IMR-90 (cell line): ENCODE results near the gene PRXL2B. TPM values are rescaled to one million over a fixed set of nuclear protein-coding genes. Genes with fewer than 3 reads are reported as not detected.
A peak's percentile ranks its signal among the peaks of the same experiment; 100 is the strongest.

Source experiments
- ATAC-seq: fragments of 200-7000 bp; cut with Tn5 transposase; 2 replicates; pipeline ENCODE4 v1.9.1; 2020; ENCODE audit warnings: low read depth, mild to moderate bottlenecking, moderate library complexity
- BruUV-seq: library from RNA; stranded (reverse); fragments of 400-500 nt; replicated peaks from 2 replicates; lab custom pipeline; 2021; lab: Mats Ljungman, UMichigan
- CTCF ChIA-PET: fragments of 300-600 bp; formaldehyde crosslinking; extraction: SDS; loops from one replicate; lab custom pipeline; 2021; ENCODE audit warnings: antibody characterized with exemption; lab: Yijun Ruan, JAX
- POLR2A ChIA-PET: fragments of 300-600 bp; sonication (Branson Sonifier 250); formaldehyde crosslinking; loops from one replicate; lab custom pipeline; 2022; ENCODE audit warnings: antibody characterized with exemption; ENCODE audit not compliant: unreplicated experiment; lab: Charles Lee
- DNase-seq: peaks from one replicate; pipeline ENCODE4 v3.0.0; 2013
- H2AFZ ChIP-seq: replicated peaks from 2 replicates; pipeline ENCODE3; 2013; ENCODE audit warnings: low read length, mild to moderate bottlenecking; ENCODE audit not compliant: poor library complexity
- H2AK5ac ChIP-seq: 2 replicates; pipeline ENCODE4 v1.6.1; 2013; ENCODE audit warnings: low read depth, low read length, inconsistent platforms
- H2AK9ac ChIP-seq: replicated peaks from 2 replicates; pipeline ENCODE3; 2013; ENCODE audit warnings: mild to moderate bottlenecking, low read depth, low read length, moderate library complexity; ENCODE audit not compliant: poor library complexity
- H2BK120ac ChIP-seq: 2 replicates; pipeline ENCODE4 v1.6.1; 2013; ENCODE audit warnings: low read depth, low read length, inconsistent platforms
- H2BK15ac ChIP-seq: 3 replicates; pipeline ENCODE4 v1.6.1; 2013; ENCODE audit warnings: low read depth, low read length, inconsistent platforms
- H2BK20ac ChIP-seq: 2 replicates; pipeline ENCODE4 v1.6.1; 2013; ENCODE audit warnings: low read depth, mild to moderate bottlenecking, inconsistent platforms, low read length, moderate library complexity
- H2BK5ac ChIP-seq: 2 replicates; pipeline ENCODE4 v1.6.1; 2013; ENCODE audit warnings: mild to moderate bottlenecking, low read depth, low read length, inconsistent platforms; ENCODE audit not compliant: poor library complexity, severe bottlenecking
- H3K14ac ChIP-seq: replicated peaks from 2 replicates; pipeline ENCODE4 v1.6.1; 2013; ENCODE audit warnings: low read depth, low read length, inconsistent platforms
- H3K18ac ChIP-seq: 2 replicates; pipeline ENCODE4 v1.6.1; 2013; ENCODE audit warnings: low read depth, low read length, control low read depth
- H3K23ac ChIP-seq: 2 replicates; pipeline ENCODE4 v1.6.1; 2013; ENCODE audit warnings: low read depth, low read length, inconsistent platforms
- H3K27ac ChIP-seq: 2 replicates; pipeline ENCODE4 v1.5.1; 2013; ENCODE audit warnings: mild to moderate bottlenecking, control low read depth, low read length; ENCODE audit not compliant: insufficient read depth
- H3K27me3 ChIP-seq: 2 replicates; pipeline ENCODE4 v1.6.1; 2013; ENCODE audit warnings: low read length; ENCODE audit not compliant: control insufficient read depth, insufficient read depth
- H3K36me3 ChIP-seq: 2 replicates; pipeline ENCODE4 v1.6.1; 2013; ENCODE audit warnings: low read length, mixed read lengths; ENCODE audit not compliant: control insufficient read depth, insufficient read depth
- H3K4ac ChIP-seq: 2 replicates; pipeline ENCODE4 v1.6.1; 2013; ENCODE audit warnings: low read depth, low read length, inconsistent platforms
- H3K4me1 ChIP-seq: 2 replicates; pipeline ENCODE4 v1.6.1; 2013; ENCODE audit warnings: low read length, mixed read lengths; ENCODE audit not compliant: control insufficient read depth, insufficient read depth
- H3K4me2 ChIP-seq: 2 replicates; pipeline ENCODE4 v1.6.1; 2013; ENCODE audit warnings: low read depth, mild to moderate bottlenecking, control low read depth, low read length, moderate library complexity
- H3K4me3 ChIP-seq: 2 replicates; pipeline ENCODE4 v1.5.1; 2013; ENCODE audit warnings: low read depth, mild to moderate bottlenecking, control low read depth, low read length, moderate library complexity; ENCODE audit not compliant: insufficient read depth
- H3K56ac ChIP-seq: 2 replicates; pipeline ENCODE4 v1.6.1; 2013; ENCODE audit warnings: low read length, inconsistent platforms; ENCODE audit not compliant: insufficient read depth; ENCODE audit errors: extremely low read depth
- H3K79me1 ChIP-seq, 2 experiments: 2 replicates each; pipeline ENCODE4 v1.6.1; 2013; ENCODE audit warnings: low read length in 2 of 2, inconsistent platforms in 1 of 2, low read depth in 1 of 2
- H3K9ac ChIP-seq: 2 replicates; pipeline ENCODE4 v1.6.1; 2013; ENCODE audit warnings: low read depth, low read length, control low read depth
- H3K9me1 ChIP-seq: 2 replicates; pipeline ENCODE4 v1.6.1; 2013; ENCODE audit warnings: low read length, inconsistent platforms; ENCODE audit not compliant: insufficient read depth
- H3K9me3 ChIP-seq: 2 replicates; pipeline ENCODE4 v1.6.1; 2013; ENCODE audit warnings: low read length; ENCODE audit not compliant: control insufficient read depth, insufficient read depth
- H4K20me1 ChIP-seq: 2 replicates; pipeline ENCODE4 v1.6.1; 2013; ENCODE audit warnings: low read length, inconsistent platforms; ENCODE audit not compliant: insufficient read depth
- H4K5ac ChIP-seq: 2 replicates; pipeline ENCODE4 v1.6.1; 2013; ENCODE audit warnings: mild to moderate bottlenecking, low read depth, low read length, control low read depth
- H4K8ac ChIP-seq, 2 experiments: 2 replicates each; pipeline ENCODE4 v1.6.1; 2013; ENCODE audit warnings: low read depth in 2 of 2, low read length in 2 of 2, control low read depth in 1 of 2, inconsistent platforms in 1 of 2
- H4K91ac ChIP-seq: 2 replicates; pipeline ENCODE4 v1.6.1; 2013; ENCODE audit warnings: low read depth, low read length, inconsistent platforms; ENCODE audit not compliant: insufficient read depth
- BHLHE40 ChIP-seq: fragments of 150-350 bp; IDR thresholded peaks from 2 replicates; pipeline ENCODE4 v1.6.1; 2016; ENCODE audit warnings: mild to moderate bottlenecking, low read depth, low read length
- CHD1 ChIP-seq: IDR thresholded peaks from 2 replicates; pipeline ENCODE4 v1.6.1; 2012; ENCODE audit warnings: low read depth, low read length, improper control_type of control experiment
- ELK1 ChIP-seq: fragments of 150-350 bp; IDR thresholded peaks from 2 replicates; pipeline ENCODE4 v1.6.1; 2016; ENCODE audit warnings: low read depth, mild to moderate bottlenecking, low read length, moderate library complexity, borderline replicate concordance
- FOS ChIP-seq: fragments of 150-350 bp; IDR thresholded peaks from 2 replicates; pipeline ENCODE4 v1.6.1; 2016; ENCODE audit warnings: low read depth, low read length
- MAFK ChIP-seq: IDR thresholded peaks from 2 replicates; pipeline ENCODE4 v1.6.1; 2012; ENCODE audit warnings: low read depth, low read length, improper control_type of control experiment
- MAZ ChIP-seq: IDR thresholded peaks from 2 replicates; pipeline ENCODE4 v1.6.1; 2012; ENCODE audit warnings: low read depth, mild to moderate bottlenecking, low read length, improper control_type of control experiment, moderate library complexity, borderline replicate concordance
- MXI1 ChIP-seq: IDR thresholded peaks from 2 replicates; pipeline ENCODE4 v1.6.1; 2012; ENCODE audit warnings: low read depth, mild to moderate bottlenecking, low read length, moderate library complexity, borderline replicate concordance
- NFE2L2 ChIP-seq: fragments of 150-350 bp; IDR thresholded peaks from 2 replicates; pipeline ENCODE4 v1.6.1; 2016; ENCODE audit warnings: low read depth, mild to moderate bottlenecking, low read length
- RAD21 ChIP-seq: IDR thresholded peaks from 2 replicates; pipeline ENCODE4 v1.6.1; 2012; ENCODE audit warnings: low read length, improper control_type of control experiment
- RCOR1 ChIP-seq: IDR thresholded peaks from 2 replicates; pipeline ENCODE4 v1.6.1; 2012; ENCODE audit warnings: mild to moderate bottlenecking, low read length, improper control_type of control experiment; ENCODE audit not compliant: insufficient replicate concordance
- RFX5 ChIP-seq: IDR thresholded peaks from 2 replicates; pipeline ENCODE4 v1.8.0; 2012; ENCODE audit warnings: low read depth, mild to moderate bottlenecking, low read length, moderate library complexity
- USF2 ChIP-seq: fragments of 150-350 bp; IDR thresholded peaks from 2 replicates; pipeline ENCODE4 v1.6.1; 2017; ENCODE audit warnings: mild to moderate bottlenecking, antibody characterized with exemption, low read length, low read depth
- WGBS, 2 experiments: methylation state at CpG; one replicate each; pipeline versions ENCODE4 v1.1.5 to v1.1.7; 2013; ENCODE audit warnings: missing lambda C conversion rate in 2 of 2; ENCODE audit not compliant: insufficient read length in 1 of 2; ENCODE audit errors: extremely low coverage in 2 of 2; 5-methylcytosine and 5-hydroxymethylcytosine counted together
- dilution Hi-C: fragments of 300-500 bp; cut with HindIII; formaldehyde crosslinking; loops from one replicate; pipeline ENCODE4 v1.14.3; 2018; ENCODE audit warnings: low sequenced_read_pairs; ENCODE audit not compliant: unreplicated experiment
- in situ Hi-C: fragments of 300-500 bp; cut with MboI; formaldehyde crosslinking; loops from 3 replicates; pipeline ENCODE4 v1.14.3; 2019; ENCODE audit warnings: low sequenced_read_pairs, inconsistent platforms, mixed read lengths
- intact Hi-C: fragments of 100-400 bp; cut with micrococcal nuclease; formaldehyde crosslinking; loops from 2 replicates; pipeline ENCODE4 v1.10.0; 2022
- polyA plus RNA-seq, 3 experiments: library from polyadenylated mRNA; depleted of rRNA; stranded (reverse); fragments of >200 nt; gene quantifications; 2 replicates each; pipeline ENCODE4 v1.2.3, GENCODE V29; 2012; ENCODE audit warnings: low replicate concordance in 1 of 3
- total RNA-seq: library from RNA; depleted of rRNA; stranded (reverse); fragments of >200 nt; gene quantifications from 2 replicates; pipeline ENCODE4 v1.2.3, GENCODE V29; 2012
- TF ChIP-seq, protein P1 (sequence below): conservative IDR thresholded peaks from 2 replicates; pipeline ENCODE4 v1.5.1; 2012; ENCODE audit warnings: mild to moderate bottlenecking, low read depth, low read length, improper control_type of control experiment

Gene PRXL2B
- total and polyA plus RNA-seq, 2 of the 4 experiments (the other 2 are of a cell fraction) = 10.9 to 22.3 TPM

DNA sequence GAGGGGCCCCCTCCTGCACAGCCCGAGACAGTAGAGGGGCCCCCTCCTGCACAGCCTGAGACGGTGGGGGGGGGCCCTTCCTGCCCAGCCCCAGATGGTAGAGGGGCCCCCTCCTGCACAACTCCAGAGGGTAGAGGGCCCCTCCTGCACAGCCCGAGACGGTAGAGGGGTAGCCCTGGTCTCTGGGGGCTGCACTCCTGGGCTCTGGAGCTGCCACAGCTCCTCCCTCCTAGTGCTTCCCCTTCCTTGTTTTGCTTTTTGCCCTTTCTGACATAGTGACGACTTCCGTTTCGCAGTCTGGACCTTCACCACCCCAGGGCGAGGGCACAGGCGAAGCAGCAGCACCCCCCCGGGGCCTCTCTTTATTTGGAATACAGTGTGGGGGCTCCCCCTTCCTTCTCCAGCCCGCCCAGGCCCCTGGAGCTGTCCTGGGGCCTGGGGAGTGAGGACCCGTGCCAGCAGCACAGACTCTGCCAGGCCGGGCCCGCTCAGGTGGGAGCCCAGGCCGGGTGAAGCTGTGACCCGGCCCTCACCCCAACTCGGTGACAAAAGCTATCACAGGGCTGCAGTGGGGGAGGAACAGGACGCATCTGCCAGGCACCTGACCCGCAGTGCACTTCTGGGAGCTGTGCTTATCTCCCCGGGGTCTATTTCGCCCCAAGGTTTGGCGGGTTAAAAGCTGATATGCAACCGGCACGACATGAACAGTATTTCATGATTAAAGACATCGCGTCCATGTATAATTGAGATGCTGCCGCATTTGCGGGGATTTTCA, 1.1 kb upstream of the PRXL2B start:
- H2AFZ ChIP-seq = peak overlapping the region; percentile 89
- H2AK9ac ChIP-seq = peak overlapping the region; percentile 97
- CTCF ChIA-PET = interaction anchor here (1.1 kb wide), 1 partner anchor 24 kb away, joined by 4 read pairs; no protein-coding TSS in a partner anchor
- H3K4ac ChIP-seq = peak overlapping the region; percentile 94
- no peak overlapping the region for H2BK120ac ChIP-seq
- ATAC-seq = no peak
- H3K79me1 ChIP-seq = peaks cover 0 to 26% of the 10 kb centered on the region in 2 experiments; a peak in 2 of 4 replicates
- H3K4me3 ChIP-seq = peak overlapping the region; percentile 65
- BruUV-seq = no TSS peak
- dilution Hi-C loops (no loop called here), in situ Hi-C loops (no loop called here), intact Hi-C loops (loop anchor here (2.0 kb wide), 2 partner anchors 57 to 727 kb away; no protein-coding TSS in a partner anchor)
- H4K20me1 ChIP-seq = no peaks in the 10 kb centered on the region; the same call in 1 of the 2 replicates
- peak; percentile 24 for DNase-seq
- H3K4me1 ChIP-seq = peaks cover 14% of the 10 kb centered on the region
- peak overlapping the region; percentile 59; the same call in 1 of the 2 replicates for H3K23ac ChIP-seq
- peak overlapping the region; percentile 40 for H4K5ac ChIP-seq
- H4K91ac ChIP-seq = peak overlapping the region; percentile 48; the same call in 1 of the 2 replicates
- peak overlapping the region; percentile 83 to 97 for H4K8ac ChIP-seq
- H2BK15ac ChIP-seq = no peak overlapping the region
- peak overlapping the region; percentile 61 for H3K56ac ChIP-seq
- no peaks in the 10 kb centered on the region; the same call in 1 of the 2 replicates for H3K27me3 ChIP-seq
- WGBS, 2 experiments = 0% methylated on average over 5 of the region's 28 CpGs; no CpG with 5 or more reads in 1 of the 2 experiments
- no peaks in the 10 kb centered on the region for H3K9me3 ChIP-seq
- POLR2A ChIA-PET = interaction anchor here (0.5 kb wide), 1 partner anchor 1231 kb away, joined by 3 read pairs; no protein-coding TSS in a partner anchor
- peak overlapping the region; percentile 92 for H3K14ac ChIP-seq
- peak overlapping the region; percentile 4; the same call in 1 of the 2 replicates for H3K18ac ChIP-seq
- H2BK5ac ChIP-seq = peak overlapping the region; percentile 53
- peaks cover 2% of the 10 kb centered on the region; the same call in 1 of the 2 replicates for H3K36me3 ChIP-seq
- no peak overlapping the region for H2BK20ac ChIP-seq
- H3K27ac ChIP-seq = peak overlapping the region; percentile 78
- peak overlapping the region; percentile 87 for H3K4me2 ChIP-seq
- peak overlapping the region; percentile 88 for H3K9ac ChIP-seq
- H2AK5ac ChIP-seq = peak overlapping the region; percentile 61
- H3K9me1 ChIP-seq = peaks cover 5% of the 10 kb centered on the region
- TF ChIP-seq USF2 = no peak
- no peak for TF ChIP-seq FOS
- TF ChIP-seq, protein P1, sequence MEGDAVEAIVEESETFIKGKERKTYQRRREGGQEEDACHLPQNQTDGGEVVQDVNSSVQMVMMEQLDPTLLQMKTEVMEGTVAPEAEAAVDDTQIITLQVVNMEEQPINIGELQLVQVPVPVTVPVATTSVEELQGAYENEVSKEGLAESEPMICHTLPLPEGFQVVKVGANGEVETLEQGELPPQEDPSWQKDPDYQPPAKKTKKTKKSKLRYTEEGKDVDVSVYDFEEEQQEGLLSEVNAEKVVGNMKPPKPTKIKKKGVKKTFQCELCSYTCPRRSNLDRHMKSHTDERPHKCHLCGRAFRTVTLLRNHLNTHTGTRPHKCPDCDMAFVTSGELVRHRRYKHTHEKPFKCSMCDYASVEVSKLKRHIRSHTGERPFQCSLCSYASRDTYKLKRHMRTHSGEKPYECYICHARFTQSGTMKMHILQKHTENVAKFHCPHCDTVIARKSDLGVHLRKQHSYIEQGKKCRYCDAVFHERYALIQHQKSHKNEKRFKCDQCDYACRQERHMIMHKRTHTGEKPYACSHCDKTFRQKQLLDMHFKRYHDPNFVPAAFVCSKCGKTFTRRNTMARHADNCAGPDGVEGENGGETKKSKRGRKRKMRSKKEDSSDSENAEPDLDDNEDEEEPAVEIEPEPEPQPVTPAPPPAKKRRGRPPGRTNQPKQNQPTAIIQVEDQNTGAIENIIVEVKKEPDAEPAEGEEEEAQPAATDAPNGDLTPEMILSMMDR = no peak
- no peak for TF ChIP-seq RFX5
- no peak for TF ChIP-seq MXI1
- TF ChIP-seq MAFK = no peak
- TF ChIP-seq MAZ = no peak
- TF ChIP-seq RAD21 = no peak
- no peak for TF ChIP-seq RCOR1
- TF ChIP-seq BHLHE40 = no peak
- TF ChIP-seq ELK1 = no peak
- TF ChIP-seq CHD1 = no peak
- TF ChIP-seq NFE2L2 = no peak
